WERI-Rb-1 (cell line): ENCODE measurements around the gene ITM2A.

Source experiments
- DNase-seq: peaks from one replicate; pipeline ENCODE4 v3.0.0-alpha.2; 2020
- H3K27ac ChIP-seq: fragments of 250-450 bp; sonication (Bioruptor Pico); 2 replicates; pipeline ENCODE4 v1.5.1; 2020; ENCODE audit warnings: mild to moderate bottlenecking, moderate library complexity
- H3K27me3 ChIP-seq: fragments of 250-450 bp; sonication (Bioruptor Pico); 2 replicates; pipeline ENCODE4 v1.5.1; 2021; ENCODE audit warnings: mild to moderate bottlenecking, low read depth, moderate library complexity; ENCODE audit not compliant: insufficient read depth, severe bottlenecking
- H3K36me3 ChIP-seq: fragments of 250-450 bp; sonication (Bioruptor Pico); 2 replicates; pipeline ENCODE4 v1.5.1; 2020; ENCODE audit warnings: mild to moderate bottlenecking, moderate library complexity
- H3K4me3 ChIP-seq: 2 replicates; pipeline ENCODE4 v1.5.1; 2011; ENCODE audit warnings: low read depth, mild to moderate bottlenecking, control low read depth, low read length
- H3K9me3 ChIP-seq: fragments of 250-450 bp; sonication (Bioruptor Pico); 2 replicates; pipeline ENCODE4 v1.5.1; 2021; ENCODE audit warnings: mild to moderate bottlenecking, moderate library complexity; ENCODE audit not compliant: severe bottlenecking
- CTCF ChIP-seq: IDR thresholded peaks from 2 replicates; pipeline ENCODE4 v1.5.1; 2011; ENCODE audit warnings: low read depth, mild to moderate bottlenecking, control low read depth, inconsistent platforms, low read length

ITM2A gene

DNA sequence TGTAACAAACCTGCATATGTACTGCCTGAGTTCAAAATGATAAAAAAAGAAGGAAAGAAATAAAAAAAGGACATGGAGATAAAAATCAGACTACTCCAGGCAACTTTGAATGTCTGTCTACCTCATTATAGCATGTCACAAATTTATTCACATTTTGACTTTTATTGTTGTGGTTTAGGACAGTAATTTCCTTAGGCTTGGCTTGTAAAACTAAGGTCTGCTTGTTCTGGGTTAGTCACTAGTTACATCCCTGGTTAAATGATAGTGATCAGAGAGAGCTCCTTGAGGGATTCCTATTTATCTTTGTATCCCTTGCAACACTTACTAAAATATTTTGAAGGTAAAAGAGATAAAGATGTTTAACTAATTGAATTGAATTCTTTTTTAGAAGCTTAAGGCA, 42.5 kb upstream of the ITM2A start:
- DNase-seq, result no peak
- Histone ChIP-seq H3K4me3 (no peak overlapping the region), H3K27ac (no peak overlapping the region), H3K9me3 (no peaks in the 10 kb centered on the region), H3K27me3 (peaks cover 34% of the 10 kb centered on the region), H3K36me3 (no peaks in the 10 kb centered on the region)
- TF ChIP-seq CTCF, result no peak

DNA sequence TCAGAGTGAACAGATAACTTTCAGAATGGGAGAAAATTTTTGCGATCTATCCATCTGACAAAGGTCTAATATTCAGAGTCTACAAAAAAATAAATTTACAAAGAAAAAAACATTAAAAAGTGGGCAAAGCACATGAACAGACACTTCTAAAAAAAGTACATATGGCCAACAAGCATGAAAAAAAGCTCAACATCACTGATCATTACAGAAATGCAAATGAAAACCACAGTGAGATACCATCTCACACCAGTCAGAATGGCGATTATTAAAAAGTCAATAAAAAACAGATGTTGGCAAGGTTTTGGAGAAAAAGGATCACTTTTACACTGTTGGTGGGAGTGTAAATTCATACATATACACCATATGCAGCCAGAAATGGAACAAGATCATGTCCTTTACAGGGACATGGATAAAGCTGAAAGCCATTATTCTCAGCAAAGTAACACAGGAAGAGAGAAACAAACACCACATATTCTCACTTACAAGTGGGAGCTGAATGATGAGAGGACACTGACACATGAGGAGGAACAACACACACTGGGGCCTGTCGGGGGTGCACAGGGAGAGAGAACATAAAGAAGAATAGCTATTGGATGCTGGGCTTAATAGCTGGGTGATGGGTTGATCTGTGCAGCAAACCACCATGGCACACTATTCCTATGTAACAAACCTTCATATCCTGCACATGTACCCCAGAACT, 41.6 kb upstream of the ITM2A start:
- no peaks in the 10 kb centered on the region for H3K9me3 ChIP-seq
- no peak overlapping the region for H3K4me3 ChIP-seq
- no peak overlapping the region for H3K27ac ChIP-seq
- no peaks in the 10 kb centered on the region for H3K36me3 ChIP-seq
- TF ChIP-seq CTCF, result no peak
- no peak for DNase-seq
- H3K27me3 ChIP-seq, result peaks cover 37% of the 10 kb centered on the region

DNA sequence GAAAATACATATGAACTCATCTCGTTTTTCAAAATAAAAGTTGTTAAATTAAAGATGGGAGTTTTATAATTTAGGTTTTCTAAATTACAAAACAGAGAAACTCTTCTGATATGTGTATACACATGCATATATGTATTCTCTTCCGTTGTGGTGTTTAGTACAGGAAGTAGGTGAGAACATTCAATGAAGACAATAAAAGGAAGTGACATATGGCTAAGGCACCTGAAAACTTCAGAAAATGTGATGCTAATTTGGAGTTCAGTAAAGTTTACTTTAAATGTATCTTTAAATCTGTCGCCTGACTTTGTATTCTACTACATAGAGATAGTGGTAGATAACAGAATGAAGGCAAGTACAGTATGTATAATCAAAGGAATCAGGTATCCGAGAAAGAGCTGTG, 33.5 kb upstream of the ITM2A start:
- no peak overlapping the region for H3K4me3 ChIP-seq
- H3K9me3 ChIP-seq, result no peaks in the 10 kb centered on the region
- H3K36me3 ChIP-seq, result no peaks in the 10 kb centered on the region
- H3K27ac ChIP-seq, result no peak overlapping the region
- DNase-seq, result no peak
- TF ChIP-seq CTCF, result no peak
- H3K27me3 ChIP-seq, result peaks cover 51% of the 10 kb centered on the region

DNA sequence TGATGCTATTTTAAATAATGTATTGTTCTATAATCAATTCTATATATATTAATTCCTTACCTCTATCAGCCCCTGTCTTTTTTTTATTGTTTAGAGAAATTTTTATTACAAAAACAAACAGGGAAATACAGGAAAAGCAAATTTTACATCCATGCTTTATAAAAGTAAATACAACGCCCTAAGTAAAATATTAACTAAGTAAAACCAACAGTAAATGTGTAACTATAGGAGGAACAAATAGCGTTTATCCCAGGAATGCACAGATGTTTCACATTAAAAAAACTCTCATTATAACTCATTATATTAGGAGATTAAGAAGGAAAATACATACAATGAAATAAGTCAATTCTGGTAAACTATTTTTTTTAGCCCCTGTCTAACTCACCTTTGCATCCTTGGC, 8.2 kb upstream of the ITM2A start:
- Histone ChIP-seq H3K36me3 (no peaks in the 10 kb centered on the region), H3K27ac (no peak overlapping the region), H3K27me3 (peaks cover 7% of the 10 kb centered on the region), H3K9me3 (no peaks in the 10 kb centered on the region), H3K4me3 (no peak overlapping the region)
- DNase-seq, result no peak
- no peak for TF ChIP-seq CTCF

DNA sequence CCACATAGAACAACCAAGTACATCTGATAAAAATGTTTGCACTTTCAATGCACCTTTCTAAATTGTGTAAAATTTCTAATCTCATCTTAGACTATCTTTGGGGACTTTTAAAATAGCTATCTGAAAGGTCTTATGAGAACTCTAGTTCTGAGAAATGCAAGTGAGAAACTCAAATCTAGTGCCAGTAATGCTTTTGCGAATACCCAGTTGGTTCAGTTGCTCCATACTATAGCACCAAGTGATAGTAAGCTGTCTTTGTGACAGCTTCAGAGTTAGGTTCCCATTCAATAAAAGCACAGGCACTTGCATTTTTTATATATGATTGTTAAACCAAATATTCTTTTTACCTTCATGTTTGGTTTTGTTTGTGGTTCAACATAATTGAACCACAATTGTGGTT, 4.5 kb upstream of the ITM2A start:
- Histone ChIP-seq H3K36me3 (no peaks in the 10 kb centered on the region), H3K4me3 (no peak overlapping the region), H3K27ac (no peak overlapping the region), H3K27me3 (peaks cover 37% of the 10 kb centered on the region), H3K9me3 (no peaks in the 10 kb centered on the region)
- TF ChIP-seq CTCF, result no peak
- no peak for DNase-seq

GRCh38 chrX:79371101-79371500, 4.0 kb upstream of the ITM2A start:
- DNase-seq, result no peak
- TF ChIP-seq CTCF, result no peak
- Histone ChIP-seq H3K4me3 (no peak overlapping the region), H3K27me3 (peaks cover 40% of the 10 kb centered on the region), H3K36me3 (no peaks in the 10 kb centered on the region), H3K27ac (no peak overlapping the region), H3K9me3 (no peaks in the 10 kb centered on the region)
